OCI-LY7 (cell line): Measurements from ENCODE around the gene MMP1.

Source experiments
- EZH2phosphoT487 ChIP-seq: fragments of 200-600 bp; sonication (generic); IDR thresholded peaks from 2 replicates; pipeline ENCODE4 v1.6.1; 2018; ENCODE audit warnings: low read depth, borderline replicate concordance, mild to moderate bottlenecking, mixed run types, antibody characterized with exemption, low read length, moderate library complexity, mixed read lengths
- TF ChIP-seq, protein P1 (sequence below): fragments of 200-600 bp; sonication (generic); conservative IDR thresholded peaks from 2 replicates; pipeline ENCODE4 v1.5.1; 2014; ENCODE audit warnings: mild to moderate bottlenecking, antibody characterized with exemption, low read length, moderate library complexity, mixed read lengths

DNA sequence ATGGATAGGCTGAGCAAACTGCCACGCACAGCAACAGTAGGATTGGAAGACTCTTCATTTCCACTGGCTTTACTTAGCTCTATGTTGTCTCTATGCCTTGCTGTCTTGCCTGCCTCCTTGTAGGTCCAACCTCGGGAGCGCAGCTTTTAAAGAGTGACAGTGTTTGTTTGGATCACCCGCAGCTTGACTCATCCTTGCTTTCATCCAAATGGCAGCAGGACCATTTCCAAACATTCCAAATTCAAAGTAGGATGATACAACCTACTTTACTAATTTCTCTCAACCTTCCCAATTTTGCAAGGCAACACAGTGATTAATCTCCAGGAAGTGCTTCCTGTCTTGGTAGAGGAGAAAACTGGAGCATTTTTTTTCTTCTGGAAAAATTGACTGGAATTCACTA lies 45.5 kb upstream of the MMP1 start, which contains the start of gene MMP3:
- TF ChIP-seq, protein P1, sequence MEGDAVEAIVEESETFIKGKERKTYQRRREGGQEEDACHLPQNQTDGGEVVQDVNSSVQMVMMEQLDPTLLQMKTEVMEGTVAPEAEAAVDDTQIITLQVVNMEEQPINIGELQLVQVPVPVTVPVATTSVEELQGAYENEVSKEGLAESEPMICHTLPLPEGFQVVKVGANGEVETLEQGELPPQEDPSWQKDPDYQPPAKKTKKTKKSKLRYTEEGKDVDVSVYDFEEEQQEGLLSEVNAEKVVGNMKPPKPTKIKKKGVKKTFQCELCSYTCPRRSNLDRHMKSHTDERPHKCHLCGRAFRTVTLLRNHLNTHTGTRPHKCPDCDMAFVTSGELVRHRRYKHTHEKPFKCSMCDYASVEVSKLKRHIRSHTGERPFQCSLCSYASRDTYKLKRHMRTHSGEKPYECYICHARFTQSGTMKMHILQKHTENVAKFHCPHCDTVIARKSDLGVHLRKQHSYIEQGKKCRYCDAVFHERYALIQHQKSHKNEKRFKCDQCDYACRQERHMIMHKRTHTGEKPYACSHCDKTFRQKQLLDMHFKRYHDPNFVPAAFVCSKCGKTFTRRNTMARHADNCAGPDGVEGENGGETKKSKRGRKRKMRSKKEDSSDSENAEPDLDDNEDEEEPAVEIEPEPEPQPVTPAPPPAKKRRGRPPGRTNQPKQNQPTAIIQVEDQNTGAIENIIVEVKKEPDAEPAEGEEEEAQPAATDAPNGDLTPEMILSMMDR, result no peak
- TF ChIP-seq EZH2phosphoT487, result no peak
